OCI-LY3 (cell line): ENCODE data around the gene DSE.

Experiments
- EZH2phosphoT487 ChIP-seq: fragments of 200-600 bp; shearing (Covaris generic); IDR thresholded peaks from 2 replicates; pipeline ENCODE4 v1.6.1; 2018; ENCODE audit warnings: antibody characterized with exemption, mixed run types, low read depth
- TF ChIP-seq, protein P1 (sequence below): fragments of 200-600, 300-600 bp; sonication (generic); IDR thresholded peaks from 2 replicates; pipeline ENCODE4 v1.5.1; 2014; ENCODE audit warnings: antibody characterized with exemption, low read length, low read depth

DNA sequence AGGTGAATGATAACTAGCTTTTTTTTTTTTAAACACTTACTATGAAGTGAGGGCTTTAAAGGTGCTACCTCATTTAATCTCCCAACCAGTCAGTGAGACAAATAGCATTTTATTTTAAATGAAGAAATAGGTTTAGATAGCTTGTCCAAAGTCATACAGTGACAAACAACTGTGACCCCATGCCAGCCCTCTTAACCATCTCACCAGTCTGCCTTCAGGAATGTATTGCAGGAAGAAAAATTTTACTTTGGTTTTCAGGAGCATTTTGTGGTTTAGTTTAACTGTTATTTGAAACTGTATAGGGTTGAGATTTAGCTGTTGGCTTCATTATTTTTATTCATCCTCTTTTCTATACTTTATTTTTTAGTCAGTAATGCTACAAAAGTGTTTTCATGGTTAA lies 18.6 kb downstream of the DSE start:
- TF ChIP-seq, protein P1, sequence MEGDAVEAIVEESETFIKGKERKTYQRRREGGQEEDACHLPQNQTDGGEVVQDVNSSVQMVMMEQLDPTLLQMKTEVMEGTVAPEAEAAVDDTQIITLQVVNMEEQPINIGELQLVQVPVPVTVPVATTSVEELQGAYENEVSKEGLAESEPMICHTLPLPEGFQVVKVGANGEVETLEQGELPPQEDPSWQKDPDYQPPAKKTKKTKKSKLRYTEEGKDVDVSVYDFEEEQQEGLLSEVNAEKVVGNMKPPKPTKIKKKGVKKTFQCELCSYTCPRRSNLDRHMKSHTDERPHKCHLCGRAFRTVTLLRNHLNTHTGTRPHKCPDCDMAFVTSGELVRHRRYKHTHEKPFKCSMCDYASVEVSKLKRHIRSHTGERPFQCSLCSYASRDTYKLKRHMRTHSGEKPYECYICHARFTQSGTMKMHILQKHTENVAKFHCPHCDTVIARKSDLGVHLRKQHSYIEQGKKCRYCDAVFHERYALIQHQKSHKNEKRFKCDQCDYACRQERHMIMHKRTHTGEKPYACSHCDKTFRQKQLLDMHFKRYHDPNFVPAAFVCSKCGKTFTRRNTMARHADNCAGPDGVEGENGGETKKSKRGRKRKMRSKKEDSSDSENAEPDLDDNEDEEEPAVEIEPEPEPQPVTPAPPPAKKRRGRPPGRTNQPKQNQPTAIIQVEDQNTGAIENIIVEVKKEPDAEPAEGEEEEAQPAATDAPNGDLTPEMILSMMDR, result no peak
- no peak for TF ChIP-seq EZH2phosphoT487
